ENCODE measurements around the gene G2E3.
"Not testable (repeated sequence)": the region's sequence is repeated elsewhere in the genome, so short reads cannot be mapped to it uniquely, and the experiment has no call there.

GRCh38 chr14:30604696-30605095 is 45.7 kb downstream of the G2E3 start:
- TF ChIP-seq, protein P1, sequence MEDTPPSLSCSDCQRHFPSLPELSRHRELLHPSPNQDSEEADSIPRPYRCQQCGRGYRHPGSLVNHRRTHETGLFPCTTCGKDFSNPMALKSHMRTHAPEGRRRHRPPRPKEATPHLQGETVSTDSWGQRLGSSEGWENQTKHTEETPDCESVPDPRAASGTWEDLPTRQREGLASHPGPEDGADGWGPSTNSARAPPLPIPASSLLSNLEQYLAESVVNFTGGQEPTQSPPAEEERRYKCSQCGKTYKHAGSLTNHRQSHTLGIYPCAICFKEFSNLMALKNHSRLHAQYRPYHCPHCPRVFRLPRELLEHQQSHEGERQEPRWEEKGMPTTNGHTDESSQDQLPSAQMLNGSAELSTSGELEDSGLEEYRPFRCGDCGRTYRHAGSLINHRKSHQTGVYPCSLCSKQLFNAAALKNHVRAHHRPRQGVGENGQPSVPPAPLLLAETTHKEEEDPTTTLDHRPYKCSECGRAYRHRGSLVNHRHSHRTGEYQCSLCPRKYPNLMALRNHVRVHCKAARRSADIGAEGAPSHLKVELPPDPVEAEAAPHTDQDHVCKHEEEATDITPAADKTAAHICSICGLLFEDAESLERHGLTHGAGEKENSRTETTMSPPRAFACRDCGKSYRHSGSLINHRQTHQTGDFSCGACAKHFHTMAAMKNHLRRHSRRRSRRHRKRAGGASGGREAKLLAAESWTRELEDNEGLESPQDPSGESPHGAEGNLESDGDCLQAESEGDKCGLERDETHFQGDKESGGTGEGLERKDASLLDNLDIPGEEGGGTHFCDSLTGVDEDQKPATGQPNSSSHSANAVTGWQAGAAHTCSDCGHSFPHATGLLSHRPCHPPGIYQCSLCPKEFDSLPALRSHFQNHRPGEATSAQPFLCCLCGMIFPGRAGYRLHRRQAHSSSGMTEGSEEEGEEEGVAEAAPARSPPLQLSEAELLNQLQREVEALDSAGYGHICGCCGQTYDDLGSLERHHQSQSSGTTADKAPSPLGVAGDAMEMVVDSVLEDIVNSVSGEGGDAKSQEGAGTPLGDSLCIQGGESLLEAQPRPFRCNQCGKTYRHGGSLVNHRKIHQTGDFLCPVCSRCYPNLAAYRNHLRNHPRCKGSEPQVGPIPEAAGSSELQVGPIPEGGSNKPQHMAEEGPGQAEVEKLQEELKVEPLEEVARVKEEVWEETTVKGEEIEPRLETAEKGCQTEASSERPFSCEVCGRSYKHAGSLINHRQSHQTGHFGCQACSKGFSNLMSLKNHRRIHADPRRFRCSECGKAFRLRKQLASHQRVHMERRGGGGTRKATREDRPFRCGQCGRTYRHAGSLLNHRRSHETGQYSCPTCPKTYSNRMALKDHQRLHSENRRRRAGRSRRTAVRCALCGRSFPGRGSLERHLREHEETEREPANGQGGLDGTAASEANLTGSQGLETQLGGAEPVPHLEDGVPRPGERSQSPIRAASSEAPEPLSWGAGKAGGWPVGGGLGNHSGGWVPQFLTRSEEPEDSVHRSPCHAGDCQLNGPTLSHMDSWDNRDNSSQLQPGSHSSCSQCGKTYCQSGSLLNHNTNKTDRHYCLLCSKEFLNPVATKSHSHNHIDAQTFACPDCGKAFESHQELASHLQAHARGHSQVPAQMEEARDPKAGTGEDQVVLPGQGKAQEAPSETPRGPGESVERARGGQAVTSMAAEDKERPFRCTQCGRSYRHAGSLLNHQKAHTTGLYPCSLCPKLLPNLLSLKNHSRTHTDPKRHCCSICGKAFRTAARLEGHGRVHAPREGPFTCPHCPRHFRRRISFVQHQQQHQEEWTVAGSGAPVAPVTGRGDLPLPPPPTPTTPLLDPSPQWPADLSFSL (CRISPR knock-in tag; IDR thresholded peaks at IDR 0.05), result not testable (repeated sequence)
- TF ChIP-seq RAD21 (CRISPR knock-in tag; IDR thresholded peaks at IDR 0.05); NFE2 (CRISPR knock-in tag; IDR thresholded peaks at IDR 0.05); ZSCAN21 (CRISPR knock-in tag; IDR thresholded peaks at IDR 0.05; ENCODE audit: borderline replicate concordance); POLR2AphosphoS5 (IDR thresholded peaks at IDR 0.05; ENCODE audit: low read depth, low read length); TBP (CRISPR knock-in tag; IDR thresholded peaks at IDR 0.05); POLR2A (IDR thresholded peaks at IDR 0.05; ENCODE audit: insufficient read depth in 1 of 2, low read depth in 2 of 2, low read length in 2 of 2); SMARCC2 (IDR thresholded peaks at IDR 0.05); MEIS1 (CRISPR knock-in tag; IDR thresholded peaks at IDR 0.05; ENCODE audit: borderline replicate concordance); EZH2 (conservative IDR thresholded peaks at IDR 0.05; ENCODE audit: low read depth, low read length): not testable (repeated sequence)
